MCF 10A (cell line): ENCODE results near the gene PRSS27. TPM values are rescaled to one million over a fixed set of nuclear protein-coding genes. Genes with fewer than 3 reads are reported as not detected.

Experiments used
- BruUV-seq: library from RNA; stranded (reverse); fragments of 400-500 nt; replicated peaks from 2 replicates; lab custom pipeline; 2021; lab: Mats Ljungman, UMichigan
- CTCF ChIA-PET: fragments of 300-600 bp; sonication (Branson Sonifier 250); formaldehyde crosslinking; extraction: SDS; loops from one replicate; lab custom pipeline; 2021; ENCODE audit warnings: antibody characterized with exemption, inconsistent platforms; lab: Yijun Ruan, JAX
- POLR2A ChIA-PET: fragments of 300-600, 350-650 bp; sonication (Branson Sonifier 250); formaldehyde crosslinking; extraction: SDS; loops from one replicate; lab custom pipeline; 2020; ENCODE audit warnings: antibody characterized with exemption, inconsistent platforms; lab: Yijun Ruan, JAX
- DNase-seq: peaks from one replicate; pipeline ENCODE4 v3.0.0-alpha.2; 2018; ENCODE audit not compliant: unreplicated experiment
- H3K27ac Mint-ChIP-seq: one replicate; pipeline ENCODE4 v1.8.0; 2022; ENCODE audit warnings: mild to moderate bottlenecking, low read depth, mixed read lengths; ENCODE audit not compliant: unreplicated experiment
- H3K27me3 Mint-ChIP-seq: one replicate; pipeline ENCODE4 v1.8.0; 2022; ENCODE audit warnings: mixed read lengths; ENCODE audit not compliant: insufficient read depth, unreplicated experiment
- H3K36me3 Mint-ChIP-seq: one replicate; pipeline ENCODE4 v1.8.0; 2022; ENCODE audit warnings: mild to moderate bottlenecking, moderate library complexity, mixed read lengths; ENCODE audit not compliant: insufficient read depth, unreplicated experiment
- H3K4me1 Mint-ChIP-seq: one replicate; pipeline ENCODE4 v1.8.0; 2022; ENCODE audit warnings: mixed read lengths; ENCODE audit not compliant: insufficient read depth, unreplicated experiment
- H3K4me3 Mint-ChIP-seq: one replicate; pipeline ENCODE4 v1.8.0; 2022; ENCODE audit warnings: mild to moderate bottlenecking, moderate library complexity, mixed read lengths; ENCODE audit not compliant: unreplicated experiment
- H3K9me3 Mint-ChIP-seq: one replicate; pipeline ENCODE4 v1.8.0; 2022; ENCODE audit warnings: mixed read lengths; ENCODE audit not compliant: unreplicated experiment
- intact Hi-C: fragments of 100-400 bp; cut with micrococcal nuclease; formaldehyde crosslinking; loops from 2 replicates; pipeline ENCODE4 v1.14.1; 2022
- total RNA-seq: library from RNA; stranded (reverse); gene quantifications from 2 replicates; pipeline ENCODE4 v1.2.3, GENCODE V29; 2022
- TF ChIP-seq, protein P1 (sequence below): fragments of 200-600 bp; IDR thresholded peaks from one replicate; pipeline ENCODE4 v1.8.0; 2022; ENCODE audit warnings: antibody characterized with exemption, mild to moderate bottlenecking; ENCODE audit not compliant: unreplicated experiment

PRSS27 gene
- total RNA-seq, 1 experiment from 2014 or later, result 5.8 TPM

- no peak for DNase-seq
- ChIA-PET CTCF (no interaction called here), POLR2A (interaction anchor here (0.9 to 3.5 kb wide), 3 partner anchors 9 to 105 kb away, joined by 3 to 23 read pairs (median 6); partner anchors contain the start of gene SRRM2)
- intact Hi-C loops, result no loop called here
- TF ChIP-seq, protein P1, sequence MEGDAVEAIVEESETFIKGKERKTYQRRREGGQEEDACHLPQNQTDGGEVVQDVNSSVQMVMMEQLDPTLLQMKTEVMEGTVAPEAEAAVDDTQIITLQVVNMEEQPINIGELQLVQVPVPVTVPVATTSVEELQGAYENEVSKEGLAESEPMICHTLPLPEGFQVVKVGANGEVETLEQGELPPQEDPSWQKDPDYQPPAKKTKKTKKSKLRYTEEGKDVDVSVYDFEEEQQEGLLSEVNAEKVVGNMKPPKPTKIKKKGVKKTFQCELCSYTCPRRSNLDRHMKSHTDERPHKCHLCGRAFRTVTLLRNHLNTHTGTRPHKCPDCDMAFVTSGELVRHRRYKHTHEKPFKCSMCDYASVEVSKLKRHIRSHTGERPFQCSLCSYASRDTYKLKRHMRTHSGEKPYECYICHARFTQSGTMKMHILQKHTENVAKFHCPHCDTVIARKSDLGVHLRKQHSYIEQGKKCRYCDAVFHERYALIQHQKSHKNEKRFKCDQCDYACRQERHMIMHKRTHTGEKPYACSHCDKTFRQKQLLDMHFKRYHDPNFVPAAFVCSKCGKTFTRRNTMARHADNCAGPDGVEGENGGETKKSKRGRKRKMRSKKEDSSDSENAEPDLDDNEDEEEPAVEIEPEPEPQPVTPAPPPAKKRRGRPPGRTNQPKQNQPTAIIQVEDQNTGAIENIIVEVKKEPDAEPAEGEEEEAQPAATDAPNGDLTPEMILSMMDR, result no peak
- Mint-ChIP-seq H3K27ac (no peak overlapping the region), H3K27me3 (no peaks in the 10 kb centered on the region), H3K4me1 (peaks cover 26% of the 10 kb centered on the region), H3K9me3 (no peaks in the 10 kb centered on the region), H3K4me3 (no peak overlapping the region), H3K36me3 (peaks cover 100% of the 10 kb centered on the region)
- no TSS peak for BruUV-seq
Observed at GRCh38 chr16:2763173-2763572, 43.1 kb upstream of the PRSS27 start.

DNA sequence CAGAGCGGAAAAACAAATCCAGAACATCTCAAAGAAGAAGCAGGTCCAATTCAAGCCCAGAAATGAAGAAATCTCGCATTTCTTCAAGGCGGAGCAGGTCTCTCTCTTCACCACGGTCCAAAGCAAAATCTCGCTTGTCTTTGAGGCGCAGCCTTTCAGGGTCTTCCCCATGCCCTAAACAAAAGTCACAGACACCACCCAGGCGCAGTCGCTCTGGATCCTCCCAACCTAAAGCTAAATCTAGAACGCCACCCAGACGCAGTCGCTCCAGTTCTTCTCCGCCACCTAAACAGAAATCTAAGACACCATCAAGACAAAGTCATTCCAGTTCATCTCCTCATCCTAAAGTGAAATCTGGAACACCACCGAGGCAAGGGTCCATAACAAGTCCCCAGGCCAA is 42.7 kb upstream of the PRSS27 start:
- ChIA-PET POLR2A (interaction anchor here (1.0 to 3.5 kb wide), 3 partner anchors 9 to 15 kb away, joined by 3 to 23 read pairs (median 5); partner anchors contain the start of gene SRRM2), CTCF (no interaction called here)
- Mint-ChIP-seq H3K27ac (no peak overlapping the region), H3K27me3 (no peaks in the 10 kb centered on the region), H3K9me3 (no peaks in the 10 kb centered on the region), H3K4me1 (peaks cover 26% of the 10 kb centered on the region), H3K4me3 (no peak overlapping the region), H3K36me3 (peaks cover 100% of the 10 kb centered on the region)
- no peak for DNase-seq
- BruUV-seq, result no TSS peak
- intact Hi-C loops, result no loop called here
- TF ChIP-seq, protein P1, result no peak

GRCh38 chr16:2761886-2762583 is 42.0 kb upstream of the PRSS27 start:
- ChIA-PET CTCF (no interaction called here), POLR2A (interaction anchor here (0.7 to 1.3 kb wide), 4 partner anchors 8 to 167 kb away, joined by 3 to 5 read pairs (median 3); no protein-coding TSS in a partner anchor)
- H3K27me3 Mint-ChIP-seq, result no peaks in the 10 kb centered on the region
- TF ChIP-seq, protein P1, result no peak
- intact Hi-C loops, result no loop called here
- H3K27ac Mint-ChIP-seq, result no peak overlapping the region
- no peaks in the 10 kb centered on the region for H3K9me3 Mint-ChIP-seq
- no TSS peak for BruUV-seq
- DNase-seq, result no peak
- peaks cover 100% of the 10 kb centered on the region for H3K36me3 Mint-ChIP-seq
- peaks cover 29% of the 10 kb centered on the region for H3K4me1 Mint-ChIP-seq
- H3K4me3 Mint-ChIP-seq, result no peak overlapping the region

DNA sequence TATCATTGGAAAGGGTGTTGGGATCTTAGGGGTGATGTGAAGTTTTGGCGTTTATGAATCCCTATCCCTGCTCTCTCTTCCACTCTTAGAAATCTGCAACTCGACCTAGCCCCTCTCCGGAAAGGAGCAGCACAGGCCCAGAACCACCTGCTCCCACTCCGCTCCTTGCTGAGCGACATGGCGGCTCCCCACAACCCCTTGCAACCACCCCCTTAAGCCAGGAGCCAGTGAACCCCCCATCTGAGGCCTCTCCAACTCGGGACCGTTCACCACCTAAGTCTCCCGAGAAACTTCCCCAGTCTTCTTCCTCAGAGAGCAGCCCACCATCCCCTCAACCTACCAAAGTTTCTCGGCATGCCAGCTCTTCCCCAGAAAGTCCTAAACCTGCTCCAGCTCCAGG is 41.4 kb upstream of the PRSS27 start:
- no peaks in the 10 kb centered on the region for H3K27me3 Mint-ChIP-seq
- ChIA-PET POLR2A (interaction anchor here (0.7 to 1.3 kb wide), 3 partner anchors 8 to 168 kb away, joined by 3 read pairs; no protein-coding TSS in a partner anchor), CTCF (no interaction called here)
- no TSS peak for BruUV-seq
- intact Hi-C loops, result no loop called here
- DNase-seq, result no peak
- peaks cover 100% of the 10 kb centered on the region for H3K36me3 Mint-ChIP-seq
- H3K4me1 Mint-ChIP-seq, result peaks cover 29% of the 10 kb centered on the region
- TF ChIP-seq, protein P1, result no peak
- H3K4me3 Mint-ChIP-seq, result no peak overlapping the region
- no peak overlapping the region for H3K27ac Mint-ChIP-seq
- no peaks in the 10 kb centered on the region for H3K9me3 Mint-ChIP-seq
